Central memory CD8-positive, alpha-beta T cell (primary cell): ENCODE results near the gene HAUS7.
A peak's percentile ranks its signal among the peaks of the same experiment; 100 is the strongest.

Experiments used
- ATAC-seq: fragments of 150-1000 bp; cut with Tn5 transposase; replicated peaks from 2 replicates; pipeline ENCODE4 v1.10.0; 2022; ENCODE audit warnings: mild to moderate bottlenecking, moderate FRiP score, moderate number of reproducible peaks; ENCODE audit not compliant: poor library complexity, severe bottlenecking; ENCODE audit errors: extremely low read depth
- DNase-seq, 2 donors: peaks; one replicate each; pipeline ENCODE4 v3.0.0; 2021; ENCODE audit warnings: low spot score in 2 of 2
- H3K27ac Mint-ChIP-seq: one replicate; pipeline ENCODE4 v1.8.0; 2022; ENCODE audit warnings: low read depth, mild to moderate bottlenecking, moderate library complexity, mixed read lengths
- H3K27me3 Mint-ChIP-seq: one replicate; pipeline ENCODE4 v1.8.0; 2022; ENCODE audit warnings: mixed read lengths
- H3K36me3 Mint-ChIP-seq: one replicate; pipeline ENCODE4 v1.8.0; 2022; ENCODE audit warnings: mild to moderate bottlenecking, moderate library complexity, mixed read lengths; ENCODE audit not compliant: insufficient read depth
- H3K4me1 Mint-ChIP-seq: one replicate; pipeline ENCODE4 v1.8.0; 2022; ENCODE audit warnings: mixed read lengths
- H3K4me3 Mint-ChIP-seq: one replicate; pipeline ENCODE4 v1.8.0; 2022; ENCODE audit warnings: mild to moderate bottlenecking, moderate library complexity, mixed read lengths
- H3K9me3 Mint-ChIP-seq: one replicate; pipeline ENCODE4 v1.8.0; 2022; ENCODE audit warnings: mixed read lengths

Gene HAUS7

DNA sequence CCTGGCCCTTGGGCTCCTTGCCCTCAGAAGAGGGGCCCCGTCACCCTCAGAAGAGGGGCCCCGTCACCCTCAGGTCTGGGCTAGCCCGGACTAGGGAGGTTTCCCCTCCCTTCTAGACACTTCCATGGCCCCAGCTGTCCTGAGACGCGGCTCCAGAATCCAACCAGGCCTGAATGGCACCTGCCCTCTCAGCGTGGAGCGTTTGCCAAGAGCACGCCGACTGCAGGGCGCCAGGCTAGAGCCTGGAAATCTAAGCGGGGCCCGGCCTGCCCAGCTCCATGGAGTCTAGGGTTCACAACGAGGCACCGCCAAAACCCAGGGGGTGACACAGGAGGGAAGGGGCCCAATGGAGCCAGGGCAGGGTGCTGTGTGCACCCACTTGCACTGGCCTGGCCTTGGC lies 39.2 kb upstream of the HAUS7 start:
- no peak for DNase-seq
- no peak for ATAC-seq
- no peaks in the 10 kb centered on the region for H3K27me3 Mint-ChIP-seq

GRCh38 chrX:153507484-153508178 lies 37.3 kb upstream of the HAUS7 start:
- Mint-ChIP-seq H3K27me3 (no peaks in the 10 kb centered on the region), H3K27ac (no peak overlapping the region), H3K9me3 (no peaks in the 10 kb centered on the region), H3K36me3 (peaks cover 1% of the 10 kb centered on the region), H3K4me1 (no peaks in the 10 kb centered on the region), H3K4me3 (no peak overlapping the region)
- ATAC-seq (peak; percentile 97), DNase-seq (peak; percentile 69 to 72)

More for the DNA sequence above, 39.2 kb upstream of the HAUS7 start:
- no peak overlapping the region for H3K27ac Mint-ChIP-seq
- H3K4me1 Mint-ChIP-seq, result no peaks in the 10 kb centered on the region
- H3K36me3 Mint-ChIP-seq, result no peaks in the 10 kb centered on the region
- H3K9me3 Mint-ChIP-seq, result no peaks in the 10 kb centered on the region
- no peak overlapping the region for H3K4me3 Mint-ChIP-seq

- H3K4me3 Mint-ChIP-seq, result no peak overlapping the region
- no peaks in the 10 kb centered on the region for H3K9me3 Mint-ChIP-seq
- H3K4me1 Mint-ChIP-seq, result no peaks in the 10 kb centered on the region
- H3K27ac Mint-ChIP-seq, result no peak overlapping the region
- no peaks in the 10 kb centered on the region for H3K27me3 Mint-ChIP-seq
- no peak for ATAC-seq
- H3K36me3 Mint-ChIP-seq, result peaks cover 1% of the 10 kb centered on the region
- DNase-seq, result no peak
These were observed 35.0 kb upstream of the HAUS7 start for GRCh38 chrX:153505361-153505760.

GRCh38 chrX:153504445-153505016 lies 34.2 kb upstream of the HAUS7 start:
- peaks cover 1% of the 10 kb centered on the region for H3K36me3 Mint-ChIP-seq
- H3K4me1 Mint-ChIP-seq, result no peaks in the 10 kb centered on the region
- H3K4me3 Mint-ChIP-seq, result no peak overlapping the region
- ATAC-seq (no peak), DNase-seq (no peak)
- no peaks in the 10 kb centered on the region for H3K27me3 Mint-ChIP-seq
- no peaks in the 10 kb centered on the region for H3K9me3 Mint-ChIP-seq
- H3K27ac Mint-ChIP-seq, result no peak overlapping the region

- ATAC-seq (no peak), DNase-seq (no peak)
- Mint-ChIP-seq H3K4me1 (no peaks in the 10 kb centered on the region), H3K27ac (no peak overlapping the region), H3K36me3 (peaks cover 1% of the 10 kb centered on the region), H3K9me3 (no peaks in the 10 kb centered on the region), H3K27me3 (no peaks in the 10 kb centered on the region), H3K4me3 (no peak overlapping the region)
These were observed 32.4 kb upstream of the HAUS7 start for GRCh38 chrX:153502796-153503195.

DNA sequence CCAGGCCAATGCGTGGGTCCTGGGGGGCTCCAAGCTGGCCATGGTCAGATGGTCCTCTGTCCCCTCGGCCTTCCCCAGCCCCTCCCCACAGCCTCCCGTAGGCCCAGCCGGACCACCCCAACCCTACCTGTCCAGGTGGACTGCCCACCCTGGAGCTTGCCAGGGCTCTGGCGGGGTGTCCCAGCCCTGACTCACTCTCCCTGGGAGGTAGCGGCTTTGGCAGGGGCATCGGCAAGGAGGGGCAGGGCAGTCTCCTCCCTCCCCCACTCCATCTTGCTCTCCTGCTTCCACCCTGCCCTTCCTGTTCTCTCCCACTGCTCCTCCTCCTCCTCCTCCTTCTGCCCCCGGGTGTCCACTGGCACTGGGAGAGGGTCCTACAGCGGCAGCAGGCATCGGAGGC lies 31.8 kb upstream of the HAUS7 start:
- ATAC-seq, result no peak
- no peak for DNase-seq
- no peak overlapping the region for H3K27ac Mint-ChIP-seq
- no peaks in the 10 kb centered on the region for H3K4me1 Mint-ChIP-seq
- H3K4me3 Mint-ChIP-seq, result no peak overlapping the region
- H3K36me3 Mint-ChIP-seq, result peaks cover 1% of the 10 kb centered on the region
- no peaks in the 10 kb centered on the region for H3K27me3 Mint-ChIP-seq
- no peaks in the 10 kb centered on the region for H3K9me3 Mint-ChIP-seq

GRCh38 chrX:153501530-153501929 lies 31.2 kb upstream of the HAUS7 start:
- Mint-ChIP-seq H3K27ac (no peak overlapping the region), H3K9me3 (no peaks in the 10 kb centered on the region), H3K27me3 (no peaks in the 10 kb centered on the region), H3K4me3 (no peak overlapping the region), H3K36me3 (peaks cover 1% of the 10 kb centered on the region), H3K4me1 (no peaks in the 10 kb centered on the region)
- ATAC-seq, result no peak
- no peak for DNase-seq

DNA sequence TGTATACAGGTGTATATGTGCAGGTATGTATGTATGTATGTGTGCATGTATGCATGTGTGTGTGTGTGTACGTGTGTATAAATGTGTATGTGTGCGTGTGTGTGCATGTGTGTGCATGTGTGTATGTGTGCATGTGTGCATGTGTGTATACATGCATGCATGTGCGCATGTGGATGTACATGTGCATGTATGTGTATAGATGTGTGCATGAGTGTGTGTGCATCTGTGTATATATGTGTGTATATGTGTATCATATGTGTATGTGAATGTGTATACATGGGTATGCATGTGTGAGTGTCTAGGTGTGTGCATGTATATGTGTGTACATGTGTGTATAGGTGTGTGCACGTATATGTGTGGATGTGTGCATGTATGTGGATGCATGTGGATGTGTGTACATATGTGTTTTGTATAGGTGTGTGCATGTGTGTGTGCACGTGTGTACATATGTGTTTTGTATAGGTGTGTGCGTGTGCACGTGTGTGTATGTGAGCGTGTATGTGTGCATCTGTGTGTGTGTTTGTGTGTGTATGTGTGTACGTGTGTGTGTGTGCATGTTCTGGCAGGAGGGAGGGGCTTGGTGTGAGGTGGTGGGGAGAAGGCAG lies 30.4 kb upstream of the HAUS7 start:
- Mint-ChIP-seq H3K27ac (no peak overlapping the region), H3K4me1 (no peaks in the 10 kb centered on the region), H3K9me3 (no peaks in the 10 kb centered on the region), H3K36me3 (peaks cover 1% of the 10 kb centered on the region), H3K4me3 (no peak overlapping the region), H3K27me3 (no peaks in the 10 kb centered on the region)
- no peak for DNase-seq
- ATAC-seq, result no peak

GRCh38 chrX:153499876-153500275 lies 29.5 kb upstream of the HAUS7 start:
- no peaks in the 10 kb centered on the region for H3K4me1 Mint-ChIP-seq
- no peak for DNase-seq
- ATAC-seq, result no peak
- no peaks in the 10 kb centered on the region for H3K27me3 Mint-ChIP-seq
- no peak overlapping the region for H3K4me3 Mint-ChIP-seq
- H3K9me3 Mint-ChIP-seq, result no peaks in the 10 kb centered on the region
- no peak overlapping the region for H3K27ac Mint-ChIP-seq
- H3K36me3 Mint-ChIP-seq, result peaks cover 1% of the 10 kb centered on the region

GRCh38 chrX:153499341-153499740 lies 29.0 kb upstream of the HAUS7 start:
- Mint-ChIP-seq H3K27me3 (no peaks in the 10 kb centered on the region), H3K4me1 (no peaks in the 10 kb centered on the region), H3K27ac (no peak overlapping the region), H3K4me3 (no peak overlapping the region), H3K9me3 (no peaks in the 10 kb centered on the region), H3K36me3 (peaks cover 1% of the 10 kb centered on the region)
- DNase-seq (no peak), ATAC-seq (no peak)

- no peak overlapping the region for H3K27ac Mint-ChIP-seq
- no peaks in the 10 kb centered on the region for H3K27me3 Mint-ChIP-seq
- no peak for DNase-seq
- no peak for ATAC-seq
- no peaks in the 10 kb centered on the region for H3K9me3 Mint-ChIP-seq
- H3K4me1 Mint-ChIP-seq, result no peaks in the 10 kb centered on the region
- H3K4me3 Mint-ChIP-seq, result no peak overlapping the region
- peaks cover 1% of the 10 kb centered on the region for H3K36me3 Mint-ChIP-seq
These were observed 28.1 kb upstream of the HAUS7 start for GRCh38 chrX:153498453-153498852.

DNA sequence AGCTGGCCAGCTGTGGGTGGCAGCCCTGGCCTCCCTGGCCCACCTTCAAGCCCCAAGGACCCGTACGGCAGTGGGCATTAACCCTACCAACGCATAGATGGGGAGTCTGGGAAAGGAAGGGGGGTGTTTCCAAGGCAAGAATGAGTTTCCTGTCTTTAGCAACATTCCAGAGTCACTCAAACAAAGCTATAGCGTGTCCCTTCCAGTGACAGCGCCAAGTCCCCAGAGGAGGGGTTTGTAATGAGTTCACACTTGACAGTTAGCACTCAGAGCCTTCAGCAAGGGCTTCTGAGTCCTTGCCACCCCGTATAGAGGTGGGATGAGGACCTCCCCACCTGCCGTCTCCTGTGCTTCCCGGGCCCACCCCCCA lies 26.2 kb upstream of the HAUS7 start:
- DNase-seq (no peak), ATAC-seq (no peak)
- no peaks in the 10 kb centered on the region for H3K9me3 Mint-ChIP-seq
- H3K4me1 Mint-ChIP-seq, result no peaks in the 10 kb centered on the region
- no peak overlapping the region for H3K27ac Mint-ChIP-seq
- no peak overlapping the region for H3K4me3 Mint-ChIP-seq
- H3K27me3 Mint-ChIP-seq, result no peaks in the 10 kb centered on the region
- H3K36me3 Mint-ChIP-seq, result no peaks in the 10 kb centered on the region

DNA sequence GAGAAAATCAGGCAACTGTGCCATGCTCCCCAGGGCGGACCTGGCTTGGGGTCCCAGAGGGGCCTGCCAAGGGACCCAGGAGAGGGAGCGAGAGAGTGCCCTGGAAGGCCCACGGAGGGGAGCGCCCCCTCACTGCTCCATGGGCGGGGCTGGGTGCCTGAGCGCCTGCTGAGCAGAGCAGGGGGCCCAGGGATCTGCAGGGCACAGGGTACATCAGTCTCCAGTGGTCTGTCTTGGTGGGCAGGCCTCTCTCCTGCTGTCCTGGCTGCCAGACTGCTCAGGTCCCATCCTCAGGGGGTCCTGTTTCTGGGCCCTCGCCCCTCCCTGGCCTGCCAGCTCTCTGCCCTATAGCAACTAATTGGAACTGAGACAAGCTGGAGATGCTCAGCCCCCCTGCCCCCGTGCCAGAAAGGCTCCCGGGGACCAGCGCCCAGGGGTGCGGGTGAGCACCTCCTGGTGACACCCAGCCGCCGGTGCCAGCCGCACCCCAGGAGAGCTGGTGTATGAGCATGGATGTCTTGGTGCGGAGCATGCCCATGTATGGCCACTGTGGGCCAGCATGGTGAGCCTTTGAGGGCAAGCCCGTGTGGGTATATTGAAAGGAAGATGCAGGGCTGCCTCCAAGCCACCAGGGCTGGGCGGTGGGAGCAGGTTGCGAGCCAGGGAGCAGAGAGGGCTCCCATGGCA lies 25.7 kb upstream of the HAUS7 start:
- H3K9me3 Mint-ChIP-seq, result no peaks in the 10 kb centered on the region
- no peak overlapping the region for H3K27ac Mint-ChIP-seq
- no peak overlapping the region for H3K4me3 Mint-ChIP-seq
- no peaks in the 10 kb centered on the region for H3K36me3 Mint-ChIP-seq
- no peak for DNase-seq
- ATAC-seq, result no peak
- no peaks in the 10 kb centered on the region for H3K4me1 Mint-ChIP-seq
- H3K27me3 Mint-ChIP-seq, result no peaks in the 10 kb centered on the region
